K562 (cell line): ENCODE data around the gene RFX3. TPM values are rescaled to one million over a fixed set of nuclear protein-coding genes. Genes with fewer than 3 reads are reported as not detected.

Experiments
- ARID1B ChIP-seq: fragments of 450-650 bp; IDR thresholded peaks from 2 replicates; pipeline ENCODE4 v1.6.1; 2016; ENCODE audit warnings: antibody characterized with exemption, mild to moderate bottlenecking, inconsistent platforms
- ATF1 ChIP-seq, 2 experiments: fragments of 450-650 bp in 1 of 2; IDR thresholded peaks; 2 replicates each; pipeline ENCODE4 v1.6.1; 2016; ENCODE audit warnings: missing compliant biosample characterization in 1 of 2, missing genetic modification characterization in 1 of 2
- ATF7 ChIP-seq: fragments of 450-650 bp; IDR thresholded peaks from 2 replicates; pipeline ENCODE4 v1.7.1; 2014; ENCODE audit warnings: mild to moderate bottlenecking, moderate library complexity
- CTBP1 ChIP-seq: fragments of 450-650 bp; IDR thresholded peaks from 2 replicates; pipeline ENCODE4 v1.6.1; 2016; ENCODE audit warnings: borderline replicate concordance
- ESRRA ChIP-seq: fragments of 450-650 bp; IDR thresholded peaks from 2 replicates; pipeline ENCODE4 v1.6.1; 2014; ENCODE audit warnings: low read depth, mild to moderate bottlenecking, moderate library complexity, borderline replicate concordance
- FOXK2 ChIP-seq, 2 experiments: fragments of 450-650 bp; IDR thresholded peaks in 1 of 2; conservative IDR thresholded peaks in 1 of 2; 2 replicates each; pipeline ENCODE4 v1.6.1; 2016; ENCODE audit warnings: low read depth in 2 of 2, mild to moderate bottlenecking in 1 of 2
- JUN ChIP-seq, 2 experiments: sonication (generic) in 1 of 2; formaldehyde crosslinking in 1 of 2; IDR thresholded peaks; 2 replicates each; pipeline versions ENCODE4 v1.6.1 to v1.8.0; 2012 to 2022; ENCODE audit warnings: borderline replicate concordance in 2 of 2, mild to moderate bottlenecking in 2 of 2, improper control_type of control experiment in 1 of 2, low read depth in 1 of 2, low read length in 1 of 2, missing genetic modification reagents in 1 of 2
- MEIS2 ChIP-seq: fragments of 450-650 bp; IDR thresholded peaks from 2 replicates; pipeline ENCODE4 v1.6.1; 2014; ENCODE audit warnings: mild to moderate bottlenecking; ENCODE audit not compliant: partially characterized antibody
- SMARCE1 ChIP-seq: fragments of 450-650 bp; IDR thresholded peaks from 2 replicates; pipeline ENCODE4 v1.7.1; 2016; ENCODE audit warnings: mild to moderate bottlenecking
- polyA plus RNA-seq, 8 experiments: library from polyadenylated mRNA; depleted of rRNA in 4 of 8; stranded (reverse) in 5 of 8; unstranded in 3 of 8; fragments of >200 nt; fragmentation: Nextera tagmentation in 2 of 8; fragmentation: Illumina TruSeq in 1 of 8; extraction: Ambion mirVana in 2 of 8; extraction: Trizol in 1 of 8; gene quantifications; 2 replicates each; pipeline versions ENCODE4 v1.2.1 to v1.2.3, GENCODE V29; 2011 to 2014; ENCODE audit warnings: inconsistent platforms in 1 of 8, missing spikeins in 1 of 8
- total RNA-seq, 7 experiments: library from RNA; depleted of rRNA in 6 of 7; stranded (reverse); fragments of >200 nt in 6 of 7; fragmentation: Illumina TruSeq in 2 of 7; extraction: Trizol in 2 of 7; gene quantifications; 2 replicates each; pipeline versions ENCODE4 v1.2.1 to v1.2.3, GENCODE V29; 2011 to 2021; ENCODE audit warnings: low replicate concordance in 1 of 7
- TF ChIP-seq, protein P1 (sequence below): IDR thresholded peaks from 2 replicates; pipeline ENCODE4 v1.6.1; 2014; ENCODE audit warnings: antibody characterized with exemption
- TF ChIP-seq, protein P2 (sequence below): fragments of 200-800 bp; sonication (Bioruptor generic); IDR thresholded peaks from 2 replicates; pipeline ENCODE4 v1.6.1; 2017; ENCODE audit warnings: missing genetic modification characterization, missing compliant biosample characterization
- TF ChIP-seq, protein P3 (sequence below), 2 experiments: IDR thresholded peaks in 1 of 2; conservative IDR thresholded peaks in 1 of 2; 2 replicates each; pipeline ENCODE4 v1.6.1; 2016; ENCODE audit warnings: low read depth in 2 of 2, mild to moderate bottlenecking in 1 of 2, missing compliant biosample characterization in 1 of 2, missing genetic modification characterization in 1 of 2, moderate library complexity in 1 of 2
- TF ChIP-seq, protein P4 (sequence below): sonication (generic); formaldehyde crosslinking; IDR thresholded peaks from 2 replicates; pipeline ENCODE4 v1.5.0; 2020; ENCODE audit warnings: missing genetic modification reagents

Gene RFX3
- total and polyA plus RNA-seq, 9 of the 15 experiments (the other 6 are each of a cell fraction or from before 2014, with no cell fraction given): 0.86 to 4.9 (median 2.0) TPM

DNA sequence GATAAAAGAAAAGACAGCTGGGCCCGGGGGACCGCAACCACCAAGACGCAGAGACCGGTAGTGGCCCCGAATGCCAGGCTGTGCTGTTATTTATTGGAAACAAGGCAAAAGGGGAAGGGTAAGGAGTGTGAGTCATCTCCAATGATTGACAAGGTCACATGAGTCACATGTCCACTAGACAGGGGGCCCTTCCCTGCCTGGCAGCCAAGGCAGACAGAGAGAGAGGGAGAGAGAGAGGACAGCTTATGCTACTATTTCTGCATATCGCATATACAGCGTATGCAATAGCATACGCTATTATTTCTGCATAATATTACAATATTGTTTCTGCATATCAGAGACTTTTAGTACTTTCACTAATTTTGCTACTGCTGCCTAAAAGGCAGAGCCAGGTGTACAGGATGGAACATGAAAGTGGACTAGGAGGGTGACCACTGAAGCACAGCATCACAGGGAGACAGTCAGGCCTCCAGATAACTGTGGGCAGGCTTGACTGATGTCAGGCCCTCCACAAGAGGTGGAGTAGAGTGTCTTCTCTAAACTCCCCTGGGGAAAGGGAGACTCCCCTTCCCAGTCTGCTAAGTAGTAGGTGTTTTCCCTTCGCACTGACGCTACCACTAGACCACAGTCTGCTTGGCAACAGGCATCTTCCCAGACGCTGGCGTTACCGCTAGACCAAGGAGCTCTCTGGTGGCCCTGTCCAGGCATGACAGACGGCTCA lies 50.3 kb downstream of the RFX3 start (continued):
- TF ChIP-seq, protein P1, sequence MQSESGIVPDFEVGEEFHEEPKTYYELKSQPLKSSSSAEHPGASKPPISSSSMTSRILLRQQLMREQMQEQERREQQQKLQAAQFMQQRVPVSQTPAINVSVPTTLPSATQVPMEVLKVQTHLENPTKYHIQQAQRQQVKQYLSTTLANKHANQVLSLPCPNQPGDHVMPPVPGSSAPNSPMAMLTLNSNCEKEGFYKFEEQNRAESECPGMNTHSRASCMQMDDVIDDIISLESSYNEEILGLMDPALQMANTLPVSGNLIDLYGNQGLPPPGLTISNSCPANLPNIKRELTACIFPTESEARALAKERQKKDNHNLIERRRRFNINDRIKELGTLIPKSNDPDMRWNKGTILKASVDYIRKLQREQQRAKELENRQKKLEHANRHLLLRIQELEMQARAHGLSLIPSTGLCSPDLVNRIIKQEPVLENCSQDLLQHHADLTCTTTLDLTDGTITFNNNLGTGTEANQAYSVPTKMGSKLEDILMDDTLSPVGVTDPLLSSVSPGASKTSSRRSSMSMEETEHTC: peak; percentile 81
- peak in 1 of 2 experiments; percentile 53; a peak in 1 of 4 replicates for TF ChIP-seq FOXK2 (conservative IDR thresholded peaks at IDR 0.05 in 1 of 2, IDR thresholded peaks at IDR 0.05 in 1 of 2; ENCODE audit: low read depth in 2 of 2)
- TF ChIP-seq MEIS2: peak; percentile 93
- TF ChIP-seq, protein P2, sequence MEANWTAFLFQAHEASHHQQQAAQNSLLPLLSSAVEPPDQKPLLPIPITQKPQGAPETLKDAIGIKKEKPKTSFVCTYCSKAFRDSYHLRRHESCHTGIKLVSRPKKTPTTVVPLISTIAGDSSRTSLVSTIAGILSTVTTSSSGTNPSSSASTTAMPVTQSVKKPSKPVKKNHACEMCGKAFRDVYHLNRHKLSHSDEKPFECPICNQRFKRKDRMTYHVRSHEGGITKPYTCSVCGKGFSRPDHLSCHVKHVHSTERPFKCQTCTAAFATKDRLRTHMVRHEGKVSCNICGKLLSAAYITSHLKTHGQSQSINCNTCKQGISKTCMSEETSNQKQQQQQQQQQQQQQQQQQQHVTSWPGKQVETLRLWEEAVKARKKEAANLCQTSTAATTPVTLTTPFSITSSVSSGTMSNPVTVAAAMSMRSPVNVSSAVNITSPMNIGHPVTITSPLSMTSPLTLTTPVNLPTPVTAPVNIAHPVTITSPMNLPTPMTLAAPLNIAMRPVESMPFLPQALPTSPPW: peak; percentile 30; the same call in 1 of the 2 replicates
- no peak for TF ChIP-seq CTBP1
- peak; percentile 79 for TF ChIP-seq JUN (IDR thresholded peaks at IDR 0.05; ENCODE audit: borderline replicate concordance, low read depth, low read length)
- TF ChIP-seq JUN (CRISPR knock-in tag; IDR thresholded peaks at IDR 0.05; ENCODE audit: borderline replicate concordance): no peak
- no peak for TF ChIP-seq ATF1 (CRISPR knock-in tag; IDR thresholded peaks at IDR 0.05)
- TF ChIP-seq ATF1 (tag; IDR thresholded peaks at IDR 0.05): 0 out of 2 replicates have a peak, but pooled peaks have one; percentile 27
- TF ChIP-seq, protein P3, sequence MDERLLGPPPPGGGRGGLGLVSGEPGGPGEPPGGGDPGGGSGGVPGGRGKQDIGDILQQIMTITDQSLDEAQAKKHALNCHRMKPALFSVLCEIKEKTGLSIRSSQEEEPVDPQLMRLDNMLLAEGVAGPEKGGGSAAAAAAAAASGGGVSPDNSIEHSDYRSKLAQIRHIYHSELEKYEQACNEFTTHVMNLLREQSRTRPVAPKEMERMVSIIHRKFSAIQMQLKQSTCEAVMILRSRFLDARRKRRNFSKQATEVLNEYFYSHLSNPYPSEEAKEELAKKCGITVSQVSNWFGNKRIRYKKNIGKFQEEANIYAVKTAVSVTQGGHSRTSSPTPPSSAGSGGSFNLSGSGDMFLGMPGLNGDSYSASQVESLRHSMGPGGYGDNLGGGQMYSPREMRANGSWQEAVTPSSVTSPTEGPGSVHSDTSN (CRISPR knock-in tag; IDR thresholded peaks at IDR 0.05; ENCODE audit: low read depth): peak; percentile 47
- TF ChIP-seq, protein P3 (tag; conservative IDR thresholded peaks at IDR 0.05; ENCODE audit: low read depth): peak; percentile 82
- TF ChIP-seq ATF7: peak; percentile 50; the same call in 1 of the 2 replicates
- TF ChIP-seq, protein P4, sequence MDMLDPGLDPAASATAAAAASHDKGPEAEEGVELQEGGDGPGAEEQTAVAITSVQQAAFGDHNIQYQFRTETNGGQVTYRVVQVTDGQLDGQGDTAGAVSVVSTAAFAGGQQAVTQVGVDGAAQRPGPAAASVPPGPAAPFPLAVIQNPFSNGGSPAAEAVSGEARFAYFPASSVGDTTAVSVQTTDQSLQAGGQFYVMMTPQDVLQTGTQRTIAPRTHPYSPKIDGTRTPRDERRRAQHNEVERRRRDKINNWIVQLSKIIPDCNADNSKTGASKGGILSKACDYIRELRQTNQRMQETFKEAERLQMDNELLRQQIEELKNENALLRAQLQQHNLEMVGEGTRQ: peak; percentile 78
- TF ChIP-seq ARID1B: peak; percentile 55
- TF ChIP-seq SMARCE1: peak; percentile 58
- peak; percentile 76 for TF ChIP-seq ESRRA
